SK-N-MC (cell line): ENCODE results near the gene PHIP.

Source experiments
- DNase-seq: peaks from one replicate; pipeline ENCODE4 v3.0.0-alpha.2; 2011; ENCODE audit warnings: low read depth, low spot score
- H3K27ac ChIP-seq: fragments of 200-600 bp; sonication (generic); 2 replicates; pipeline ENCODE4 v1.5.1; 2016; ENCODE audit warnings: mixed run types
- H3K36me3 ChIP-seq: fragments of 200-600 bp; sonication (generic); 2 replicates; pipeline ENCODE4 v1.6.1; 2017; ENCODE audit warnings: antibody characterized with exemption, low read length, mixed read lengths; ENCODE audit not compliant: insufficient read depth
- H3K4me3 ChIP-seq: fragments of 200-600 bp; sonication (generic); 2 replicates; pipeline ENCODE4 v1.5.1; 2016
- H3K9ac ChIP-seq: fragments of 200-600 bp; sonication (generic); 2 replicates; pipeline ENCODE4 v1.8.0; 2017; ENCODE audit warnings: mixed run types, mixed read lengths; ENCODE audit not compliant: insufficient read length
- H3K9me3 ChIP-seq: fragments of 200-600 bp; sonication (generic); 2 replicates; pipeline ENCODE4 v1.6.1; 2017; ENCODE audit warnings: low read depth, mild to moderate bottlenecking, antibody characterized with exemption, low read length, moderate library complexity, mixed read lengths
- EZH2 ChIP-seq: fragments of 200-600 bp; sonication (generic); IDR thresholded peaks from one replicate; pipeline ENCODE4 v1.6.1; 2017; ENCODE audit warnings: antibody characterized with exemption
- FOXP2 ChIP-seq: optimal IDR thresholded peaks from 2 replicates; pipeline ENCODE3; 2011; ENCODE audit warnings: mild to moderate bottlenecking, moderate library complexity; ENCODE audit not compliant: insufficient read depth; ENCODE audit errors: extremely low read length, control extremely low read depth
- POLR2AphosphoS5 ChIP-seq: IDR thresholded peaks from 2 replicates; pipeline ENCODE4 v1.6.1; 2012; ENCODE audit warnings: mild to moderate bottlenecking, low read depth, low read length, borderline replicate concordance

The PHIP gene

GRCh38 chr6:79010422-79010821 lies 67.6 kb downstream of the PHIP start:
- DNase-seq: no peak
- H3K9ac ChIP-seq: no peak overlapping the region
- no peak overlapping the region for H3K4me3 ChIP-seq
- no peaks in the 10 kb centered on the region for H3K9me3 ChIP-seq
- no peak overlapping the region for H3K27ac ChIP-seq
- TF ChIP-seq FOXP2: no peak
- TF ChIP-seq EZH2: no peak
- no peak for TF ChIP-seq POLR2AphosphoS5
- H3K36me3 ChIP-seq: peaks cover 42% of the 10 kb centered on the region

- H3K27ac ChIP-seq: no peak overlapping the region
- TF ChIP-seq POLR2AphosphoS5 (no peak), FOXP2 (no peak), EZH2 (no peak)
These were observed 68.2 kb downstream of the PHIP start for GRCh38 chr6:79009819-79010218.

GRCh38 chr6:79005497-79005896 lies 72.6 kb downstream of the PHIP start:
- peaks cover 55% of the 10 kb centered on the region for H3K36me3 ChIP-seq
- no peaks in the 10 kb centered on the region for H3K9me3 ChIP-seq
- peak overlapping the region; percentile 51; the same call in 1 of the 2 replicates for H3K27ac ChIP-seq
- no peak for DNase-seq
- no peak overlapping the region for H3K4me3 ChIP-seq
- no peak overlapping the region for H3K9ac ChIP-seq
- TF ChIP-seq POLR2AphosphoS5: no peak
- TF ChIP-seq EZH2: no peak
- no peak for TF ChIP-seq FOXP2

More at GRCh38 chr6:79009819-79010218, 68.2 kb downstream of the PHIP start:
- Histone ChIP-seq H3K36me3 (peaks cover 41% of the 10 kb centered on the region), H3K9ac (no peak overlapping the region), H3K9me3 (no peaks in the 10 kb centered on the region), H3K4me3 (no peak overlapping the region)
- DNase-seq: no peak

GRCh38 chr6:79005024-79005423 lies 73.0 kb downstream of the PHIP start:
- Histone ChIP-seq H3K9ac (no peak overlapping the region), H3K36me3 (peaks cover 59% of the 10 kb centered on the region), H3K4me3 (no peak overlapping the region), H3K27ac (no peak overlapping the region), H3K9me3 (no peaks in the 10 kb centered on the region)
- TF ChIP-seq EZH2 (no peak), POLR2AphosphoS5 (no peak), FOXP2 (no peak)
- DNase-seq: no peak

- Histone ChIP-seq H3K36me3 (peaks cover 67% of the 10 kb centered on the region), H3K4me3 (no peak overlapping the region), H3K9me3 (no peaks in the 10 kb centered on the region), H3K27ac (no peak overlapping the region), H3K9ac (no peak overlapping the region)
- DNase-seq: no peak
- TF ChIP-seq POLR2AphosphoS5: no peak
- TF ChIP-seq EZH2: no peak
- TF ChIP-seq FOXP2: no peak
These were observed 73.8 kb downstream of the PHIP start for GRCh38 chr6:79004239-79004638.

GRCh38 chr6:79001415-79001814 lies 76.6 kb downstream of the PHIP start:
- H3K4me3 ChIP-seq: no peak overlapping the region
- H3K36me3 ChIP-seq: peaks cover 79% of the 10 kb centered on the region
- H3K27ac ChIP-seq: no peak overlapping the region
- no peaks in the 10 kb centered on the region for H3K9me3 ChIP-seq
- H3K9ac ChIP-seq: no peak overlapping the region
- no peak for DNase-seq
- TF ChIP-seq FOXP2 (no peak), POLR2AphosphoS5 (no peak), EZH2 (no peak)

- no peak overlapping the region for H3K4me3 ChIP-seq
- no peak for DNase-seq
- no peak overlapping the region for H3K9ac ChIP-seq
- no peak for TF ChIP-seq FOXP2
- no peak for TF ChIP-seq EZH2
- no peak for TF ChIP-seq POLR2AphosphoS5
- H3K36me3 ChIP-seq: peaks cover 90% of the 10 kb centered on the region
- no peak overlapping the region for H3K27ac ChIP-seq
- H3K9me3 ChIP-seq: no peaks in the 10 kb centered on the region
These were observed 78.3 kb downstream of the PHIP start for GRCh38 chr6:78999737-79000136.

- no peak overlapping the region for H3K4me3 ChIP-seq
- no peak overlapping the region for H3K27ac ChIP-seq
- TF ChIP-seq EZH2: no peak
- no peak for TF ChIP-seq FOXP2
- no peak for TF ChIP-seq POLR2AphosphoS5
- peaks cover 89% of the 10 kb centered on the region for H3K36me3 ChIP-seq
- DNase-seq: no peak
- no peak overlapping the region for H3K9ac ChIP-seq
- H3K9me3 ChIP-seq: no peaks in the 10 kb centered on the region; the same call in 1 of the 2 replicates
These were observed 82.1 kb downstream of the PHIP start for GRCh38 chr6:78995946-78996345.

GRCh38 chr6:78995346-78995745 lies 82.7 kb downstream of the PHIP start:
- H3K9me3 ChIP-seq: no peaks in the 10 kb centered on the region; the same call in 1 of the 2 replicates
- DNase-seq: no peak
- peaks cover 89% of the 10 kb centered on the region for H3K36me3 ChIP-seq
- TF ChIP-seq FOXP2 (no peak), EZH2 (no peak), POLR2AphosphoS5 (no peak)
- no peak overlapping the region for H3K9ac ChIP-seq
- no peak overlapping the region for H3K4me3 ChIP-seq
- no peak overlapping the region for H3K27ac ChIP-seq
